IMR-90 (cell line): ENCODE results near the gene FBXW5. TPM values are rescaled to one million over a fixed set of nuclear protein-coding genes. Genes with fewer than 3 reads are reported as not detected.

Source experiments
- ATAC-seq: fragments of 200-7000 bp; cut with Tn5 transposase; 2 replicates; pipeline ENCODE4 v1.9.1; 2020; ENCODE audit warnings: low read depth, mild to moderate bottlenecking, moderate library complexity
- BruUV-seq: library from RNA; stranded (reverse); fragments of 400-500 nt; replicated peaks from 2 replicates; lab custom pipeline; 2021; lab: Mats Ljungman, UMichigan
- CTCF ChIA-PET: fragments of 300-600 bp; formaldehyde crosslinking; extraction: SDS; loops from one replicate; lab custom pipeline; 2021; ENCODE audit warnings: antibody characterized with exemption; lab: Yijun Ruan, JAX
- POLR2A ChIA-PET: fragments of 300-600 bp; sonication (Branson Sonifier 250); formaldehyde crosslinking; loops from one replicate; lab custom pipeline; 2022; ENCODE audit warnings: antibody characterized with exemption; ENCODE audit not compliant: unreplicated experiment; lab: Charles Lee
- DNase-seq: peaks from one replicate; pipeline ENCODE4 v3.0.0; 2013
- H2AFZ ChIP-seq: replicated peaks from 2 replicates; pipeline ENCODE3; 2013; ENCODE audit warnings: low read length, mild to moderate bottlenecking; ENCODE audit not compliant: poor library complexity
- H2AK5ac ChIP-seq: 2 replicates; pipeline ENCODE4 v1.6.1; 2013; ENCODE audit warnings: low read depth, low read length, inconsistent platforms
- H2AK9ac ChIP-seq: replicated peaks from 2 replicates; pipeline ENCODE3; 2013; ENCODE audit warnings: mild to moderate bottlenecking, low read depth, low read length, moderate library complexity; ENCODE audit not compliant: poor library complexity
- H2BK120ac ChIP-seq: 2 replicates; pipeline ENCODE4 v1.6.1; 2013; ENCODE audit warnings: low read depth, low read length, inconsistent platforms
- H2BK15ac ChIP-seq: 3 replicates; pipeline ENCODE4 v1.6.1; 2013; ENCODE audit warnings: low read depth, low read length, inconsistent platforms
- H2BK20ac ChIP-seq: 2 replicates; pipeline ENCODE4 v1.6.1; 2013; ENCODE audit warnings: low read depth, mild to moderate bottlenecking, inconsistent platforms, low read length, moderate library complexity
- H2BK5ac ChIP-seq: 2 replicates; pipeline ENCODE4 v1.6.1; 2013; ENCODE audit warnings: mild to moderate bottlenecking, low read depth, low read length, inconsistent platforms; ENCODE audit not compliant: poor library complexity, severe bottlenecking
- H3K14ac ChIP-seq: replicated peaks from 2 replicates; pipeline ENCODE4 v1.6.1; 2013; ENCODE audit warnings: low read depth, low read length, inconsistent platforms
- H3K18ac ChIP-seq: 2 replicates; pipeline ENCODE4 v1.6.1; 2013; ENCODE audit warnings: low read depth, low read length, control low read depth
- H3K23ac ChIP-seq: 2 replicates; pipeline ENCODE4 v1.6.1; 2013; ENCODE audit warnings: low read depth, low read length, inconsistent platforms
- H3K27ac ChIP-seq: 2 replicates; pipeline ENCODE4 v1.5.1; 2013; ENCODE audit warnings: mild to moderate bottlenecking, control low read depth, low read length; ENCODE audit not compliant: insufficient read depth
- H3K27me3 ChIP-seq: 2 replicates; pipeline ENCODE4 v1.6.1; 2013; ENCODE audit warnings: low read length; ENCODE audit not compliant: control insufficient read depth, insufficient read depth
- H3K36me3 ChIP-seq: 2 replicates; pipeline ENCODE4 v1.6.1; 2013; ENCODE audit warnings: low read length, mixed read lengths; ENCODE audit not compliant: control insufficient read depth, insufficient read depth
- H3K4ac ChIP-seq: 2 replicates; pipeline ENCODE4 v1.6.1; 2013; ENCODE audit warnings: low read depth, low read length, inconsistent platforms
- H3K4me1 ChIP-seq: 2 replicates; pipeline ENCODE4 v1.6.1; 2013; ENCODE audit warnings: low read length, mixed read lengths; ENCODE audit not compliant: control insufficient read depth, insufficient read depth
- H3K4me2 ChIP-seq: 2 replicates; pipeline ENCODE4 v1.6.1; 2013; ENCODE audit warnings: low read depth, mild to moderate bottlenecking, control low read depth, low read length, moderate library complexity
- H3K4me3 ChIP-seq: 2 replicates; pipeline ENCODE4 v1.5.1; 2013; ENCODE audit warnings: low read depth, mild to moderate bottlenecking, control low read depth, low read length, moderate library complexity; ENCODE audit not compliant: insufficient read depth
- H3K56ac ChIP-seq: 2 replicates; pipeline ENCODE4 v1.6.1; 2013; ENCODE audit warnings: low read length, inconsistent platforms; ENCODE audit not compliant: insufficient read depth; ENCODE audit errors: extremely low read depth
- H3K79me1 ChIP-seq, 2 experiments: 2 replicates each; pipeline ENCODE4 v1.6.1; 2013; ENCODE audit warnings: low read length in 2 of 2, inconsistent platforms in 1 of 2, low read depth in 1 of 2
- H3K9ac ChIP-seq: 2 replicates; pipeline ENCODE4 v1.6.1; 2013; ENCODE audit warnings: low read depth, low read length, control low read depth
- H3K9me1 ChIP-seq: 2 replicates; pipeline ENCODE4 v1.6.1; 2013; ENCODE audit warnings: low read length, inconsistent platforms; ENCODE audit not compliant: insufficient read depth
- H3K9me3 ChIP-seq: 2 replicates; pipeline ENCODE4 v1.6.1; 2013; ENCODE audit warnings: low read length; ENCODE audit not compliant: control insufficient read depth, insufficient read depth
- H4K20me1 ChIP-seq: 2 replicates; pipeline ENCODE4 v1.6.1; 2013; ENCODE audit warnings: low read length, inconsistent platforms; ENCODE audit not compliant: insufficient read depth
- H4K5ac ChIP-seq: 2 replicates; pipeline ENCODE4 v1.6.1; 2013; ENCODE audit warnings: mild to moderate bottlenecking, low read depth, low read length, control low read depth
- H4K8ac ChIP-seq, 2 experiments: 2 replicates each; pipeline ENCODE4 v1.6.1; 2013; ENCODE audit warnings: low read depth in 2 of 2, low read length in 2 of 2, control low read depth in 1 of 2, inconsistent platforms in 1 of 2
- H4K91ac ChIP-seq: 2 replicates; pipeline ENCODE4 v1.6.1; 2013; ENCODE audit warnings: low read depth, low read length, inconsistent platforms; ENCODE audit not compliant: insufficient read depth
- CHD1 ChIP-seq: IDR thresholded peaks from 2 replicates; pipeline ENCODE4 v1.6.1; 2012; ENCODE audit warnings: low read depth, low read length, improper control_type of control experiment
- MAZ ChIP-seq: IDR thresholded peaks from 2 replicates; pipeline ENCODE4 v1.6.1; 2012; ENCODE audit warnings: low read depth, mild to moderate bottlenecking, low read length, improper control_type of control experiment, moderate library complexity, borderline replicate concordance
- WGBS, 2 experiments: methylation state at CpG; one replicate each; pipeline versions ENCODE4 v1.1.5 to v1.1.7; 2013; ENCODE audit warnings: missing lambda C conversion rate in 2 of 2; ENCODE audit not compliant: insufficient read length in 1 of 2; ENCODE audit errors: extremely low coverage in 2 of 2; 5-methylcytosine and 5-hydroxymethylcytosine counted together
- dilution Hi-C: fragments of 300-500 bp; cut with HindIII; formaldehyde crosslinking; loops from one replicate; pipeline ENCODE4 v1.14.3; 2018; ENCODE audit warnings: low sequenced_read_pairs; ENCODE audit not compliant: unreplicated experiment
- in situ Hi-C: fragments of 300-500 bp; cut with MboI; formaldehyde crosslinking; loops from 3 replicates; pipeline ENCODE4 v1.14.3; 2019; ENCODE audit warnings: low sequenced_read_pairs, inconsistent platforms, mixed read lengths
- intact Hi-C: fragments of 100-400 bp; cut with micrococcal nuclease; formaldehyde crosslinking; loops from 2 replicates; pipeline ENCODE4 v1.10.0; 2022
- polyA plus RNA-seq, 3 experiments: library from polyadenylated mRNA; depleted of rRNA; stranded (reverse); fragments of >200 nt; gene quantifications; 2 replicates each; pipeline ENCODE4 v1.2.3, GENCODE V29; 2012; ENCODE audit warnings: low replicate concordance in 1 of 3
- total RNA-seq: library from RNA; depleted of rRNA; stranded (reverse); fragments of >200 nt; gene quantifications from 2 replicates; pipeline ENCODE4 v1.2.3, GENCODE V29; 2012
- TF ChIP-seq, protein P1 (sequence below): fragments of 150-350 bp; IDR thresholded peaks from 2 replicates; pipeline ENCODE4 v1.6.1; 2016; ENCODE audit warnings: low read depth, mild to moderate bottlenecking, low read length, moderate library complexity, borderline replicate concordance

The FBXW5 gene
- total and polyA plus RNA-seq, 2 of the 4 experiments (the other 2 are of a cell fraction) = 65.1 to 80.2 TPM

GRCh38 chr9:136956604-136957003 is 12.1 kb upstream of the FBXW5 start:
- Histone ChIP-seq H3K79me1 (no peaks in the 10 kb centered on the region), H3K4me2 (no peak overlapping the region), H3K56ac (no peak overlapping the region), H2BK5ac (peak overlapping the region; percentile 33), H4K8ac (no peak overlapping the region), H4K20me1 (no peaks in the 10 kb centered on the region), H3K36me3 (no peaks in the 10 kb centered on the region), H4K5ac (no peak overlapping the region), H3K27ac (no peak overlapping the region), H4K91ac (no peak overlapping the region), H3K27me3 (peaks cover 25% of the 10 kb centered on the region), H3K4me1 (no peaks in the 10 kb centered on the region), H3K9me1 (no peaks in the 10 kb centered on the region), H3K9ac (no peak overlapping the region), H3K4ac (no peak overlapping the region), H2AFZ (peak overlapping the region; percentile 21), H2AK9ac (no peak overlapping the region), H3K18ac (no peak overlapping the region), H3K9me3 (peaks cover 3% of the 10 kb centered on the region), H2BK15ac (no peak overlapping the region), H3K23ac (no peak overlapping the region), H2AK5ac (no peak overlapping the region), H3K4me3 (no peak overlapping the region), H2BK120ac (no peak overlapping the region), H3K14ac (no peak overlapping the region), H2BK20ac (no peak overlapping the region)
- intact Hi-C loops = no loop called here
- TF ChIP-seq, protein P1, sequence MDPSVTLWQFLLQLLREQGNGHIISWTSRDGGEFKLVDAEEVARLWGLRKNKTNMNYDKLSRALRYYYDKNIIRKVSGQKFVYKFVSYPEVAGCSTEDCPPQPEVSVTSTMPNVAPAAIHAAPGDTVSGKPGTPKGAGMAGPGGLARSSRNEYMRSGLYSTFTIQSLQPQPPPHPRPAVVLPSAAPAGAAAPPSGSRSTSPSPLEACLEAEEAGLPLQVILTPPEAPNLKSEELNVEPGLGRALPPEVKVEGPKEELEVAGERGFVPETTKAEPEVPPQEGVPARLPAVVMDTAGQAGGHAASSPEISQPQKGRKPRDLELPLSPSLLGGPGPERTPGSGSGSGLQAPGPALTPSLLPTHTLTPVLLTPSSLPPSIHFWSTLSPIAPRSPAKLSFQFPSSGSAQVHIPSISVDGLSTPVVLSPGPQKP = no peak
- TF ChIP-seq CHD1 (no peak), MAZ (no peak)
- DNase-seq (no peak), ATAC-seq (no peak)
- BruUV-seq = no TSS peak
- dilution Hi-C loops = no loop called here
- ChIA-PET POLR2A (no interaction called here), CTCF (no interaction called here)
- 74 to 100% methylated on average over 2 to 3 of the region's 4 CpGs for WGBS, 2 experiments
- in situ Hi-C loops = no loop called here
